AG04449 (cell line): Measurements from ENCODE around the gene NSUN6.
"Not testable (repeated sequence)": the region's sequence is repeated elsewhere in the genome, so short reads cannot be mapped to it uniquely, and the experiment has no call there.

Experiments
- CTCF ChIA-PET: fragments of 350-600 bp; formaldehyde crosslinking; extraction: SDS; loops from one replicate; lab custom pipeline; 2021; ENCODE audit warnings: antibody characterized with exemption; lab: Yijun Ruan, JAX
- POLR2A ChIA-PET: fragments of 400-600, 350-600 bp; formaldehyde crosslinking; extraction: SDS; loops from one replicate; lab custom pipeline; 2020; ENCODE audit warnings: antibody characterized with exemption, inconsistent platforms; lab: Yijun Ruan, JAX
- DNase-seq: peaks from one replicate; pipeline ENCODE4 v3.0.0-alpha.2; 2010; ENCODE audit warnings: low read depth, low spot score
- H3K4me3 ChIP-seq: 2 replicates; pipeline ENCODE4 v1.5.1; 2011; ENCODE audit warnings: low read depth, mild to moderate bottlenecking, control low read depth, low read length
- TF ChIP-seq, protein P1 (sequence below): IDR thresholded peaks from one replicate; pipeline ENCODE4 v1.5.1; 2011; ENCODE audit warnings: mild to moderate bottlenecking, moderate library complexity, low read length, control low read depth, inconsistent platforms; ENCODE audit not compliant: insufficient read depth; ENCODE audit errors: missing control alignments

The NSUN6 gene

DNA sequence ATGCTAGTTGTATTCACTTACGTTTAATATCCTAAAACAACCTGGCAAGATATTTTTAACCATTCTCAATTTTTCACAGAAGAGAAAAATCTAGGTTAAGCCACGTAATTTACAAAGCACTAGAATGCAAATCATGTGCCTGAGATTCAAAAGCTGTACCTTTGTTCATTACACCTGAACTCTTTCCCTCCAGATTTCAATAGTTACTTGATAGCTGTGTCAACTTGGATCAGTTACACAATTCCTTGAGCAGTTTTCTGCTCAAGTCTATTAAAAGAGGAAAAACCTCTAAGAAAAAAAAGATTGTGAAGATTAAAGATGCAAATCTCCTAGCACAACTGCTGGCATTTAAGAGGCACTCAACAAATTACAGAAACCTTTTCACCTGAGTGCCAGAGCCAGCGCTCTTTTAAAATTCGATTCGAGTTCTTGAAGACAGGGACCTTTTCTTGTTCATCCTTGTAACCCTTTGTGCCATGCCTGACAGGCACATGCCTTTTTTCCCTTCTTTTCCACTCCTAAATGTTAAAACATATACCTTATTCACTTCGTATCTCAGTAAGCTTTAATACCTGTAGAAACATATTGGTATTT, 886 bp downstream of the NSUN6 start:
- H3K4me3 ChIP-seq: peak overlapping the region; percentile 84
- POLR2A ChIA-PET: no interaction called here
- TF ChIP-seq, protein P1, sequence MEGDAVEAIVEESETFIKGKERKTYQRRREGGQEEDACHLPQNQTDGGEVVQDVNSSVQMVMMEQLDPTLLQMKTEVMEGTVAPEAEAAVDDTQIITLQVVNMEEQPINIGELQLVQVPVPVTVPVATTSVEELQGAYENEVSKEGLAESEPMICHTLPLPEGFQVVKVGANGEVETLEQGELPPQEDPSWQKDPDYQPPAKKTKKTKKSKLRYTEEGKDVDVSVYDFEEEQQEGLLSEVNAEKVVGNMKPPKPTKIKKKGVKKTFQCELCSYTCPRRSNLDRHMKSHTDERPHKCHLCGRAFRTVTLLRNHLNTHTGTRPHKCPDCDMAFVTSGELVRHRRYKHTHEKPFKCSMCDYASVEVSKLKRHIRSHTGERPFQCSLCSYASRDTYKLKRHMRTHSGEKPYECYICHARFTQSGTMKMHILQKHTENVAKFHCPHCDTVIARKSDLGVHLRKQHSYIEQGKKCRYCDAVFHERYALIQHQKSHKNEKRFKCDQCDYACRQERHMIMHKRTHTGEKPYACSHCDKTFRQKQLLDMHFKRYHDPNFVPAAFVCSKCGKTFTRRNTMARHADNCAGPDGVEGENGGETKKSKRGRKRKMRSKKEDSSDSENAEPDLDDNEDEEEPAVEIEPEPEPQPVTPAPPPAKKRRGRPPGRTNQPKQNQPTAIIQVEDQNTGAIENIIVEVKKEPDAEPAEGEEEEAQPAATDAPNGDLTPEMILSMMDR: no peak
- CTCF ChIA-PET: no interaction called here
- DNase-seq: no peak

DNA sequence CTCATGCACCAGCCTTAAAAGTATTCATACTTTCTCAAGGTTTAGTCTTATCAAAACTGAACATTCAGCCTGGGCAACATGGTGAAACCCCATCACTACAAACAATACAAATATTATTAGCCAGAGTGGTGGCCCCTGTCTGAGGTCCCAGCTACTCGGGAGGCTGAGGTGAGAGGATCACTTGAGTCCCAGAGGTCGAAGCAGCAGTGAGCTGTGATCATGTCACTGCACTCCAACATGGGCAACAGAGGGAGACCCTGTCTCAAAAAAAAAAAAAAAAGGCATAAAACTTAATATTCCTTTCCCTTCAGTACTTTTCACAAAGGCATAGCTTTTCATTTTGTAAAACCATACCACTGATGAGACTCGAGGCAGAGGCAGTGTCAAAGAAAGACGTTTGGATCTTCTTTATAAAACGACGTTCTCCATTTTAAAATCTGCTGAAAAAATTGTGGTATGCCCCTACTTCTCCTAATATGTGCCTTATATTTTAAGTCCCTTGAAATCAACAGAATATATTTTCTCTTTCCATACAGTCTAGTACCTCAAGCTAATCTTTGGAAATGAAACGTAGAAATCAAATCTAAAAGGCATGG, 1.9 kb downstream of the NSUN6 start:
- H3K4me3 ChIP-seq: no peak overlapping the region; the same call in 1 of the 2 replicates
- TF ChIP-seq, protein P1: no peak
- POLR2A ChIA-PET: interaction anchor here (0.6 kb wide), 1 partner anchor 13 kb away, joined by 3 read pairs; no protein-coding TSS in a partner anchor
- CTCF ChIA-PET: interaction anchor here (0.9 kb wide), 1 partner anchor 15 kb away, joined by 3 read pairs; no protein-coding TSS in a partner anchor
- no peak for DNase-seq

DNA sequence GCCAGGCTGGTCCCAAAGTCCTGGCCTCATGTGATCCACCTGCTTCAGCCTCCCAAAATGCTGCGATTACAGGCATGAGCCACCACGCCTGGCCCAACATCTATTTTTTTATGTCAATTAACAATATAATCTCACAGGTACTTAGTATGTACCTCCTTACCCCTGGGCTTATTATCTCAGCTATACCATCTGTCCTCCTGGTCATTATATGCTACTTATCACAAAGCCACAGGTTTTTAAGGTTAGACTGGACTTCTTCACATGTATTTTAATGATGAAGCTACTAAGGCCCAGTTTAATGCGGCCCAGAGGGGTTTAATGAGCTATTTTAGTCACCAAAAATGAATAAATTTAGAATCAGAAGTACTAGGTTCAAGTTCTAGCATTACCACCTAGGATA, 3.4 kb downstream of the NSUN6 start:
- POLR2A ChIA-PET: no interaction called here
- H3K4me3 ChIP-seq: no peak overlapping the region
- TF ChIP-seq, protein P1: no peak
- DNase-seq: no peak
- CTCF ChIA-PET: no interaction called here

DNA sequence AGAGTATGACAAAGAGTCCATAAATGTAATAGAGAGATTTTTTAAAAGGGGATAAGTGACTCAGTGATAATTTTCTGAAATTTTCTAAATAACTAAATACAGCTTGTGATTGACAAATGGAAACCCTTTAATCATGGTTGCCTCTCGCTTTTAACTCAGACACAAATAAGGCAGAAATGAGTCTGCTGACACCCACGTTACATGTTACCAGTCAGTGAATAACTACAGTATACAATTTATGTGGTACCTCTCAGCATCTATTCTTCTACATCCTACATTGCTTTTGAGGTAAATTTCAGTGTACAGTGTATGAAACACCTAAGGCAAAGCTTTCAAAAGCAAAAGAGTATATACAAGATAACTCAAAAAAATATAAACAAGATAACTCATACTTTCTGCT, 4.2 kb downstream of the NSUN6 start:
- no peak overlapping the region for H3K4me3 ChIP-seq
- DNase-seq: no peak
- TF ChIP-seq, protein P1: no peak
- ChIA-PET POLR2A (no interaction called here), CTCF (interaction anchor here (0.6 kb wide), 1 partner anchor 11 kb away, joined by 3 read pairs; no protein-coding TSS in a partner anchor)

DNA sequence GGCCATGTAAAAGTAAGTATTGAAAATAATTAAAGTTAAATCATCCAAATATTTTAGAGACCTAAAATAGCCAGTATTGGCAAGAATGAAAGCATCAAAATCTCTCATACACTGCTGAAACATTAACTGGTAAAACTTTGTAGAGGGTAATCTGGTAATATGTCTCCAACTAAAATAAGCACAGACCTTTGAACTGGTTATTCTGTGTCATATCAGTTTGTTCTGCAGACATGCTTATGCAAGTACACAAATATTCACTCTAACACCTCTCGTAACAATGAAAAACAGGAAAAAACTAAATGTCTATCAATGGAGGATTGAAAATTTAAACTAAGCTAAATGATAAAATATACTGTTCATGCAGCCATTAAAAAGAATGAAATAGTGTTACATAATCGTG, 11.7 kb downstream of the NSUN6 start:
- H3K4me3 ChIP-seq, POLR2A ChIA-PET, CTCF ChIA-PET: not testable (repeated sequence)

DNA sequence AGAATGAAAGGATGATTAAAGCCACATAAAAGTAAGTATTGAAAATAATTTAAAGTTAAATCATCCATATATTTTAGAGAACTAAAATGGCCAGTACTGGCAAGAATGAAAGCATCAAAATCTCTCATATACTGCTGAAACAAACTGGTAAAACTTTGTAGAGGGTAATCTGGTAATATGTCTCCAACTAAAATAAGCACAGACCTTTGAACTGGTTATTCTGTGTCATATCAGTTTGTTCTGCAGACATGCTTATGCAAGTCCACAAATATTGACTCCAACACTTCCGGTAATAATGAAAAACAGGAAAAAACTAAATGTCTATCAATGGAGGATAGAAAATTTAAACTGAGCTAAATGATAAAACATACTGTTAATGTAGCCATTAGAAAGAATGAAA, 14.0 kb downstream of the NSUN6 start:
- POLR2A ChIA-PET, H3K4me3 ChIP-seq, CTCF ChIA-PET, DNase-seq: not testable (repeated sequence)

More for the DNA sequence above, 11.7 kb downstream of the NSUN6 start:
- DNase-seq: not testable (repeated sequence)

DNA sequence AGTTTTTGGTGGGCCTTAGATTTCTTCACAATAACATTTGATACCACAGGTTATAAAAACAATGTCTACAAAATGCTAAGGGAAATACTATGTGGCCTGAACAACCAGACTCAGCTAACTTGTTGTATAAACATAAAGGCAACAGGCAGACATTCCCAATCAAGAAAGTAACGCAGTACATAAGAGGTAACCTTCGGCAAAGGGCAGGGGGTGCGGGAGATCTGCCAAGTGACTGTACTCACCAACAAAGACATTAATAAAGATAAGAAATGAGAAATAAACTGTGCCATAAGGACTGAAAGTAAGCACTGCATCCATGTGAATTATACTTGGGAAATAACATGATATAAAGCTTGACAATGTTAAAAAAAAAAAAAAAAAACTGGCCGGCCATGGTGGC, 15.4 kb downstream of the NSUN6 start:
- TF ChIP-seq, protein P1: no peak
- ChIA-PET POLR2A (no interaction called here), CTCF (interaction anchor here (0.6 kb wide), 1 partner anchor 11 kb away, joined by 3 read pairs; no protein-coding TSS in a partner anchor)
- no peak for DNase-seq
- no peak overlapping the region for H3K4me3 ChIP-seq

DNA sequence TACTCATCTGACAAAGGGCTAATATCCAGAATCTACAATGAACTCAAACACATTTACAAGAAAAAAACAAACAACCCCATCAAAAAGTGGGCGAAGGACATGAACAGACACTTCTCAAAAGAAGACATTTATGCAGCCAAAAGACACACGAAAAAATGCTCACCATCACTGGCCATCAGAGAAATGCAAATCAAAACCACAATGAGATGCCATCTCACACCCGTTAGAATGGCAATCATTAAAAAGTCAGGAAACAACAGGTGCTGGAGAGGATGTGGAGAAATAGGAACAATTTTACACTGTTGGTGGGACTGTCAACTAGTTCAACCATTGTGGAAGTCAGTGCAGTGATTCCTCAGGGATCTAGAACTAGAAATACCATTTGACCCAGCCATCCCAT, 18.9 kb downstream of the NSUN6 start:
- CTCF ChIA-PET, DNase-seq, POLR2A ChIA-PET, H3K4me3 ChIP-seq: not testable (repeated sequence)

DNA sequence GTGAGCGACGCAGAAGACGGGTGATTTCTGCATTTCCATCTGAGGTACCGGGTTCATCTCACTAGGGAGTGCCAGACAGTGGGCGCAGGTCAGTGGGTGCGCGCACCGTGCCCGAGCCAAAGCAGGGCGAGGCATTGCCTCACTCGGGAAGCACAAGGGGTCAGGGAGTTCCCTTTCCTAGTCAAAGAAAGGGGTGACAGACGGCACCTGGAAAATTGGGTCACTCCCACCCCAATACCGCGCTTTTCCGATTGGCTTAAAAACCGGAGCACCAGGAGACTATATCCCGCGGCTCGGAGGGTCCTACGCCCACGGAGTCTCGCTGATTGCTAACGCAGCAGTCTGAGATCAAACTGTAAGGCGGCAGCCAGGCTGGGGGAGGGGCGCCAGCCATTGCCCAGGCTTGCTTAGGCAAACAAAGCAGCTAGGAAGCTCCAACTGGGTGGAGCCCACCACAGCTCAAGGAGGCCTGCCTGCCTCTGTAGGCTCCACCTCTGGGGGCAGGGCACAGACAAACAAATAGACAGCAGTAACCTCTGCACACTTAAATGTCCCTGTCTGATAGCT, 23.9 kb downstream of the NSUN6 start:
- POLR2A ChIA-PET, DNase-seq: not testable (repeated sequence)
- peak overlapping the region; percentile 59 for H3K4me3 ChIP-seq
- CTCF ChIA-PET: interaction anchor here (0.7 kb wide), 1 partner anchor 13 kb away, joined by 3 read pairs; no protein-coding TSS in a partner anchor
